Mucosa of descending colon (tissue), 3 donors: Measurements from ENCODE around the gene DKK3. TPM values are rescaled to one million over a fixed set of nuclear protein-coding genes. Genes with fewer than 3 reads are reported as not detected.

Experiments
- ATAC-seq: fragments of 200-7000 bp; cut with Tn5 transposase; one replicate; pipeline ENCODE4 v1.9.1; 2020; ENCODE audit warnings: mild to moderate bottlenecking, moderate library complexity
- DNase-seq, 3 donors: peaks; one replicate each; pipeline ENCODE4 v3.0.0-alpha.2; 2020
- H3K36me3 ChIP-seq: fragments of 200-600 bp; one replicate; pipeline ENCODE4 v1.8.0; 2021; ENCODE audit warnings: low read depth, mild to moderate bottlenecking
- H3K4me1 ChIP-seq: fragments of 200-600 bp; one replicate; pipeline ENCODE4 v1.8.0; 2021; ENCODE audit warnings: low read depth, mild to moderate bottlenecking
- H3K4me3 ChIP-seq: fragments of 200-600 bp; one replicate; pipeline ENCODE4 v1.8.0; 2021; ENCODE audit warnings: mild to moderate bottlenecking
- H3K9me3 ChIP-seq: fragments of 200-600 bp; one replicate; pipeline ENCODE4 v1.8.0; 2021; ENCODE audit warnings: mild to moderate bottlenecking
- intact Hi-C, 2 donors: fragments of 100-400 bp; cut with DNase I in 1 of 2; cut with micrococcal nuclease in 1 of 2; formaldehyde crosslinking; loops; one replicate each; pipeline versions ENCODE4 v1.11.0 to v1.11.1; 2022; cut with DNase I, micrococcal nuclease
- total RNA-seq, 3 donors: library from RNA; stranded (reverse); fragmentation: NEBNext Ultra II Directional in 2 of 3; extraction: Animal tissue kit (Norgen Biotek cat#: 25700) in 2 of 3; gene quantifications; one replicate each; pipeline versions ENCODE4 v1.2.1 to v1.2.4, GENCODE V29; 2021 to 2023
- TF ChIP-seq, protein P1 (sequence below): fragments of 200-600 bp; IDR thresholded peaks from one replicate; pipeline ENCODE4 v1.8.0; 2022; ENCODE audit warnings: antibody characterized with exemption, mild to moderate bottlenecking
- donor health status: DM: no; HTN: no; CAD: no; lungs with moderate emphysema.
- donor health status: DM: no; HTN: no; CAD: no.
- donor health status: DM: no; HTN: yes; CAD: no.

Gene DKK3
- total RNA-seq, 3 donors from 2014 or later, result 9.1 to 52.9 (median 18.9) TPM

DNA sequence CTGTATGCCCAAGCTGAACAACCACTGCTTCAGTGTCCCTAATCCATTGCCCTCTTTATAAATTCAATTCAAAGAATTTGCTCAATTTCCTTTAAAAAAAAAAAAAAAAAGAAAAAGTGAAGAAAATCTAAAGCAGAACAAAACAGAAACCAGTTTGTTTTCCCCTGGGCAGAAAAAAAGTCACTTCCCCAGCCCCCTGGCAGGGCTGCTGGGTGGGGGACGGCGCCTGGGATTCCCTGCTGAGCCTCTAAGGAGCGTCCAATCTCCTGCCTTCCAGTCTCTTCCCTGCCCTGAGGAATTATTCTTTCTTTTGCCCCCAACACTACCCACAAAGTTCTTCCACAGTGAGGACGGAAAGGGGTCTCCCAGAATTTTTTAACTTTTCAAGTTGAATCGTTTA, 23.9 kb downstream of the DKK3 start:
- TF ChIP-seq, protein P1, sequence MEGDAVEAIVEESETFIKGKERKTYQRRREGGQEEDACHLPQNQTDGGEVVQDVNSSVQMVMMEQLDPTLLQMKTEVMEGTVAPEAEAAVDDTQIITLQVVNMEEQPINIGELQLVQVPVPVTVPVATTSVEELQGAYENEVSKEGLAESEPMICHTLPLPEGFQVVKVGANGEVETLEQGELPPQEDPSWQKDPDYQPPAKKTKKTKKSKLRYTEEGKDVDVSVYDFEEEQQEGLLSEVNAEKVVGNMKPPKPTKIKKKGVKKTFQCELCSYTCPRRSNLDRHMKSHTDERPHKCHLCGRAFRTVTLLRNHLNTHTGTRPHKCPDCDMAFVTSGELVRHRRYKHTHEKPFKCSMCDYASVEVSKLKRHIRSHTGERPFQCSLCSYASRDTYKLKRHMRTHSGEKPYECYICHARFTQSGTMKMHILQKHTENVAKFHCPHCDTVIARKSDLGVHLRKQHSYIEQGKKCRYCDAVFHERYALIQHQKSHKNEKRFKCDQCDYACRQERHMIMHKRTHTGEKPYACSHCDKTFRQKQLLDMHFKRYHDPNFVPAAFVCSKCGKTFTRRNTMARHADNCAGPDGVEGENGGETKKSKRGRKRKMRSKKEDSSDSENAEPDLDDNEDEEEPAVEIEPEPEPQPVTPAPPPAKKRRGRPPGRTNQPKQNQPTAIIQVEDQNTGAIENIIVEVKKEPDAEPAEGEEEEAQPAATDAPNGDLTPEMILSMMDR, result no peak
- no peak for ATAC-seq
- no peak overlapping the region for H3K4me3 ChIP-seq
- no peaks in the 10 kb centered on the region for H3K4me1 ChIP-seq
- no peaks in the 10 kb centered on the region for H3K36me3 ChIP-seq
- intact Hi-C loops, result no loop called here
- H3K9me3 ChIP-seq, result no peaks in the 10 kb centered on the region
- no peak for DNase-seq

DNA sequence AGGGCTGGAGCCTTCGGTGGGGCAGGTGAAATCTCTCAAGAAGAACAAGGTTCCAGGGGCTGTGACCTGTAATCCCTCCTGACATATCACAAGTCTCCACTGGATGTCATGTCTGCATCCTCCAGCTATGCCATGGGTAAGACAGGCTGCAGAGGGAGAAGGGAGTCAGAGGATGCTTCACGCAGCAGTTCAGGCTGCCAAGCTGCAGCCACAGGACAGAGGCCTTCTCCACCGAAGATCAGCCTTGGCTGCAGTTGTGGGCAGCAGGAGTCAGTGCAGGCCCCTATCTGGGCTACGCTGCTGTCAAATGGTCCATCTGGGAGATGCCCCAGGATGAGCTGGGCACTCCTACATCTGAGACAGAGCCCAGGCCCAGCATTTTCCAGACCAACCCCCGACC, 25.0 kb downstream of the DKK3 start:
- intact Hi-C loops, result no loop called here
- Histone ChIP-seq H3K4me1 (no peaks in the 10 kb centered on the region), H3K9me3 (no peaks in the 10 kb centered on the region), H3K36me3 (no peaks in the 10 kb centered on the region), H3K4me3 (no peak overlapping the region)
- TF ChIP-seq, protein P1, result no peak
- ATAC-seq, result no peak
- DNase-seq, result no peak

DNA sequence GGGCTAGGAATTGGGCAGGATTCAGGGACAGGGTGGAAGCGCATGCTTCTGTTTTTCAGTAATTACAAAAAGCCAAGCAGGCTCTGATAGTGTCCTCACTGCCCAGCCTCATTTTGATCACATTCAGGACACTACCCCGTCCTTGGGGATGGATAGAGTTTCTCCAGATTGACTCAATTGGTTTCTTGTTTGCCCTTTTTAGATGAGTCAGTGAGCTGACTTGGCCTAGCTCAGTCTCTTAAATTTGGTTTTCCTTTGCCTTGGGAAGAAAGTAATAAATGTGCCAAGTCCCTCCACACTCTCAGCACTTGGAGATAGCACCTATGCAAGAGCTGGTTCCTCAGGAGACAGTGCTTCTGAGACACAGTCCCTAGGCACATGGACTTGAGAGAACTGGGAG, 25.5 kb downstream of the DKK3 start:
- TF ChIP-seq, protein P1, result no peak

DNA sequence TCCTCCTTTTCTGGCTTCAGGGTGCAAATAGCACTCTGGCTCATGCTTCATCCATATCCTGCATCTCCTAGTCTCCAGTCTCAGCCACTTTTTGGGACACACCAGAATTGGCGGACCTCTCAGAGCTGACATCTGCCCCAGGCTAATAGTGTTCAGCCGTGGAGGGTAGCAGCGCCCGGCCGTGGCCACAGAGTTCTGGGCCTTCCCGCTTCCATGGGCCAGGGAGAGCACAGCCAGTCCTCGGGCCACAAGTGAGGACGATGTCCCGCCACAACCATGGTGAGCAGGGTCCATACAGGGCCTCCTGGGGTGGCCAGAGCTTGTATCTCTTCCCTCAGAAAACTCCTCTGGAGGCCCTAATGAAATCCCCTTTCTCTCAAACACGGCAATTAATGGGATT, 26.0 kb downstream of the DKK3 start:
- TF ChIP-seq, protein P1, result no peak
- no peaks in the 10 kb centered on the region for H3K36me3 ChIP-seq
- H3K4me1 ChIP-seq, result no peaks in the 10 kb centered on the region
- DNase-seq, result no peak
- H3K9me3 ChIP-seq, result no peaks in the 10 kb centered on the region
- intact Hi-C loops, result no loop called here
- no peak for ATAC-seq
- H3K4me3 ChIP-seq, result no peak overlapping the region

More for the DNA sequence above, 25.5 kb downstream of the DKK3 start:
- ATAC-seq, result no peak
- intact Hi-C loops, result no loop called here
- Histone ChIP-seq H3K36me3 (no peaks in the 10 kb centered on the region), H3K4me3 (no peak overlapping the region), H3K9me3 (no peaks in the 10 kb centered on the region), H3K4me1 (no peaks in the 10 kb centered on the region)
- DNase-seq, result no peak

DNA sequence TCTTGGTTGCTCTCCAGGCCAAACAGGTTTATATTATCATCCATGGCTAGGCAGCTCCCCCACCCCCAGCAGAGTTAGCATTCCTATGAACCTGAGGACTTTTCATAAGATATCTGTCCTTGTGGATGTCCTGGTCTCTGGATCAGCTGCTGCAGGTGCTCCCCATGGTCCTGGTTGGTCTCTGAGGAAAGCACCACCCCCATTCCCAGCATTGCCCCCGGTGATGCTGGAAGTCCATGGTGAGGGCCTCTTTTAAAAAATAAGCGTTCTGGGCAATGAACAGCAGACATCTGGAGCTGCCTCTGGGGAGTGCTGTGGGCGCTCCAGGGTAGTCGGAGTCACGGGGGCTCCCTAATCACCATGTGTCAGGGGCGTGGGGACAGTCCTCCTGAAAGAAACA, 26.6 kb downstream of the DKK3 start:
- ATAC-seq (no peak), DNase-seq (no peak)
- Histone ChIP-seq H3K36me3 (no peaks in the 10 kb centered on the region), H3K4me1 (peaks cover under 1% of the 10 kb centered on the region), H3K4me3 (no peak overlapping the region), H3K9me3 (no peaks in the 10 kb centered on the region)
- TF ChIP-seq, protein P1, result no peak
- intact Hi-C loops, result no loop called here

DNA sequence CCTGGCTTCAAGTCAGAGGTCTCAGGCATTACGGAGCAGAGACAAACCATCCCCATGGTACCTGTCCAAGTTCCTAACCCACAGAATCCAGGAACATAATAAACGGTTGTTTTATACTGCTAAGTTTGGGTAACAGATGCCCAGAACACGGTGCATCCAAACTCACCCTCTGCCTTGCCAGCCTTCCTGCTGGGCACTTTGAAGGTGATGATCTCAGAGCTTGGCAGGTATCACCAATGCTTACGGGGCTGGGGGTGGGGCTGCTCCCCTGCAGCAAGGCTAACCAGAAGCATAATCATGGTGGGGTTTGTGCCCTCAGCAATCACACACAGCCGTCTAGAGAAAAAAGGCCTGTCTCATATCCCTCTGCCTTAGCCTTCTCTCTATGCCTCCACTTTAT, 27.1 kb downstream of the DKK3 start:
- H3K36me3 ChIP-seq, result no peaks in the 10 kb centered on the region
- H3K4me3 ChIP-seq, result no peak overlapping the region
- TF ChIP-seq, protein P1, result no peak
- peaks cover 3% of the 10 kb centered on the region for H3K4me1 ChIP-seq
- DNase-seq (no peak), ATAC-seq (no peak)
- H3K9me3 ChIP-seq, result no peaks in the 10 kb centered on the region
- intact Hi-C loops, result no loop called here
